D721Med (cell line): ENCODE measurements around the gene OGDH.

ENCODE experiments used
- DNase-seq: peaks from one replicate; pipeline ENCODE4 v3.0.0; 2011; ENCODE audit warnings: low spot score; ENCODE audit not compliant: insufficient read length
- FAIRE-seq: peaks from 2 replicates; lab custom pipeline; 2011; peaks lifted over from hg19 to GRCh38; lab: Jason Lieb, UNC
- TF ChIP-seq, protein P1 (sequence below): IDR thresholded peaks from 2 replicates; pipeline ENCODE4 v1.5.1; 2012; ENCODE audit warnings: mild to moderate bottlenecking, control low read depth; ENCODE audit not compliant: insufficient read depth; ENCODE audit errors: missing control alignments

Gene OGDH

GRCh38 chr7:44618753-44619152 is 12.3 kb downstream of the OGDH start:
- FAIRE-seq (no peak), DNase-seq (no peak)
- TF ChIP-seq, protein P1, sequence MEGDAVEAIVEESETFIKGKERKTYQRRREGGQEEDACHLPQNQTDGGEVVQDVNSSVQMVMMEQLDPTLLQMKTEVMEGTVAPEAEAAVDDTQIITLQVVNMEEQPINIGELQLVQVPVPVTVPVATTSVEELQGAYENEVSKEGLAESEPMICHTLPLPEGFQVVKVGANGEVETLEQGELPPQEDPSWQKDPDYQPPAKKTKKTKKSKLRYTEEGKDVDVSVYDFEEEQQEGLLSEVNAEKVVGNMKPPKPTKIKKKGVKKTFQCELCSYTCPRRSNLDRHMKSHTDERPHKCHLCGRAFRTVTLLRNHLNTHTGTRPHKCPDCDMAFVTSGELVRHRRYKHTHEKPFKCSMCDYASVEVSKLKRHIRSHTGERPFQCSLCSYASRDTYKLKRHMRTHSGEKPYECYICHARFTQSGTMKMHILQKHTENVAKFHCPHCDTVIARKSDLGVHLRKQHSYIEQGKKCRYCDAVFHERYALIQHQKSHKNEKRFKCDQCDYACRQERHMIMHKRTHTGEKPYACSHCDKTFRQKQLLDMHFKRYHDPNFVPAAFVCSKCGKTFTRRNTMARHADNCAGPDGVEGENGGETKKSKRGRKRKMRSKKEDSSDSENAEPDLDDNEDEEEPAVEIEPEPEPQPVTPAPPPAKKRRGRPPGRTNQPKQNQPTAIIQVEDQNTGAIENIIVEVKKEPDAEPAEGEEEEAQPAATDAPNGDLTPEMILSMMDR = no peak

DNA sequence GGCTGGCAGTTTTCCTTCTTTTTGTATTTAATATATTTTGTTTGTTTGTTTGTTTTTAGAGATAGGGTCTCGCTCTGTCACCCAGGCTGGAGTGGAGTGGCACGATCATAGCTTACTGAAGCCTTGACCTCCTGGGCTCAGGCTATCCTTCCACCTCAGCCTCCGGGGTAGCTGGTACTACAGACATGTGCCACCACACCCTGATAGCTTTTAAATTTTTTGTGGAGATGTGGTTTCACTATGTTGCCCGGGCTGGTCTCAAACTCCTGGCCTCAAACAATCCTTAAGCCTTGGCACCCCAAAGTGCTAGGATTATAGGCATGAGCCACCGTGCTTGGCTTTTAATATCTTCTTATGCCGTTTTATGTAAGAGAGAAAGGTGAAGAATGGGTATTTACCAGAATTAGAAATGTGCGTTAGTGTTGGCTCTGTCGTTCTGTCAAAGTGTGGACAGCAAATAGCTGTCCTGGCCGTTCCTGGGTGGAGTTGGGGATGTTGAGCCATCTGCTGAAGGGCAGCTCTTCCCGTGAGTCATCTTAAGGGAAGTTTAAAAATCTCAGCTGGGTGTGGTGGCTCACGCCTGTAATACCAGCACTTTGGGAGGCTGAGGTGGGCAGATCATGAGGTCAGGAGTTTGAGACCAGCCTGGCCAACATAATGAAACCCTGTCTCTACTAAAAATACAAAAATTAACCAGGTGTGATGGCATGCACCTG is 14.8 kb downstream of the OGDH start:
- DNase-seq (no peak), FAIRE-seq (no peak)
- TF ChIP-seq, protein P1 = no peak

DNA sequence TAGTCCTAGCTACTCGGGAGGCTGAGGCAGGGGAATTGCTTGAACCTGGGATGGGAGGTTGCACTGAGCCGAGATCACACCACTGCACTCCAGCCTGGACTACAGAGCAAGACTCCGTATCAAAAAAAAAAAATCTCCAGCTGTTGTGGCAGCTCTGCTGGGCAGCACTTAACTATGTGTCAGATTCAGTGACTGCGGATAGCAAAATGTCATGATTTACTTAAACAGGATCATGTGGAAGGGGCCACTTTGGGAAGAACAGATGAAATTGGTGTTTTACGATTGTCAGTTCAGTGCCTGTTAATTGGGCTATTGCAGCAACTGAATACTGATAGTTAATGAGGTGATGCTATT is 15.3 kb downstream of the OGDH start:
- no peak for FAIRE-seq
- TF ChIP-seq, protein P1 = no peak

DNA sequence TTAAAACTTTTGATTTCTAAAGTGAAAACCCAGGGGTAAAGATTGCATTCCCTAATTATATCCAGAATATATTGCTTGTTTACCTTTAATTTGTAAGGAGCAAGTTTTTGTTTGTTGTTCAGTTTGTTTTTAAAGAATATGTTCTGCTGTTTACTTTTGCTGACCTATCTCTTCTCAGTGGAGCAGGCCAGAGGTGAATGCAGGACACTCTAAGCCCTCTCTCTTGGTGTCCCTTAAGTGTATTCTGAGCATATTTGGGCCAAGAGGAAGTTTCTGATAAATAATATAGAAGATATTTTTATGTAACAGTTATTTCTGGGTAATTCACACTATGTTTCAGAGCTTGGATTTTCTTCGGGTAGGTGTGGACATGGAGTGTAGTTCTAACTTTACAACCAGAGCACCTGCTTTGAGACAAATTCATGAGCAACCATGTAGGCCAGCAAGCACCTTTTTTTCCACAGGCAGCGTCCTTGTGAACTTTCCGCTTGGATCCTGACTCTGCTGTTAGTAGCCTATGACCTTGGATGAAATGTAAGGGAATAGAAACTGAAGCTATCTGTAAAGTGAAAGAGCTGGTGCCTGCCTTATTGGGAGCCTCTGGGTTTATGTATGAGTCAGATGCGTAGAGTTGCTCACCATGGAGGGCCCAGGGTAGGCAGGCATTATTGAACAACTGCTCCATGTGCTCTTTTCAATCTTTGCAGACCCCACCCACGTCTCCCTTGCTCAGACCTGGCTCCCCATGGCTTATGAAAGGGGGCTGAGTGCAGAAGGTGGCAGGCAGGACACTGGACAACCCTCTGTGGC is 16.1 kb downstream of the OGDH start:
- TF ChIP-seq, protein P1 = no peak
- DNase-seq = no peak
- FAIRE-seq = no peak

More for the DNA sequence above, 15.3 kb downstream of the OGDH start:
- no peak for DNase-seq

DNA sequence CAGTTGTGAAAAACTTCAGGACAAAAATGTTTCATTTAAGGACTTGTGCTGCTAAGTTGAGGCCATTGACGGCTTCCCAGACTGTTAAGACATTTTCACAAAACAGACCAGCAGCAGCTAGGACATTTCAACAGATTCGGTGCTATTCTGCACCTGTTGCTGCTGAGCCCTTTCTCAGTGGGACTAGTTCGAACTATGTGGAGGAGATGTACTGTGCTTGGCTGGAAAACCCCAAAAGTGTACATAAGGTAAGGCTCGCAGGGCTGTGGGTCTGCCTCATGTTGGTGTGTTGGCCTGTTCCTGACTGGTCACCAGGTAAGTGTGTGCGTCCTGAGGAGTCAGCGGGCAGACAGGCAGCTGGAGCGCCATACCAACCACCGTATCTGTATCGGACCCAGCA is 17.9 kb downstream of the OGDH start:
- DNase-seq = no peak
- FAIRE-seq = no peak
- TF ChIP-seq, protein P1 = no peak

GRCh38 chr7:44625526-44626471 is 19.4 kb downstream of the OGDH start:
- FAIRE-seq (no peak), DNase-seq (no peak)
- TF ChIP-seq, protein P1 = no peak
